ENCODE results near the gene PSMG3. TPM values are rescaled to one million over a fixed set of nuclear protein-coding genes. Genes with fewer than 3 reads are reported as not detected.
"Not testable (repeated sequence)": the region's sequence is repeated elsewhere in the genome, so short reads cannot be mapped to it uniquely, and the experiment has no call there.

PSMG3 gene
- total RNA-seq, 2 donors from 2014 or later, result 21.5 to 22.3 TPM

DNA sequence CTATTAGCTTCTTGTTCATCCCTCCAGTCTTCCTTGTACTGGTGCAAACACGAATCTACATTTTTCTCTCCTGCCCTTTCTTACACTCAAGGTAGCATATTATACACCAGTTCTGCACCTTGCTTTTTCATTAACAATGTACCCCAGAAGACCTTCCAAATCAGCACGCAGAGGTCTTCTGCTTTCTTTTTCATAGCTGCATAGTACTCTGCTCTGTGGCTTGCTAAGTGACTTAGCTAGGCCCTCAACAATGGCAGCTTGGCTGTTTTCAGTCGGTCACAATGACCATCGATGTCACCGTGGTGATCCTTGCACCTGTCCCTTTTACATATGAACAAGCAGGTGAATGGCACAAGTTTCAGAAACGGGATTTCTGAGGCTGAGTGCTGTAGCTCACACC is 44.4 kb downstream of the PSMG3 start:
- Histone ChIP-seq H3K27ac (no peak overlapping the region), H3K4me3 (no peak overlapping the region), H3K4me1 (no peaks in the 10 kb centered on the region), H3K9me3 (no peaks in the 10 kb centered on the region), H3K36me3 (no peaks in the 10 kb centered on the region), H3K27me3 (no peaks in the 10 kb centered on the region)
- no peak for TF ChIP-seq CTCF (IDR thresholded peaks at IDR 0.05)
- DNase-seq (ENCODE audit: low spot score), result no peak

GRCh38 chr7:1523844-1524243 is 46.0 kb downstream of the PSMG3 start:
- Histone ChIP-seq H3K27me3 (no peaks in the 10 kb centered on the region), H3K4me1 (no peaks in the 10 kb centered on the region), H3K4me3 (no peak overlapping the region), H3K9me3 (no peaks in the 10 kb centered on the region), H3K36me3 (no peaks in the 10 kb centered on the region), H3K27ac (no peak overlapping the region)
- TF ChIP-seq CTCF (IDR thresholded peaks at IDR 0.05), result no peak
- DNase-seq (ENCODE audit: low spot score), result no peak

DNA sequence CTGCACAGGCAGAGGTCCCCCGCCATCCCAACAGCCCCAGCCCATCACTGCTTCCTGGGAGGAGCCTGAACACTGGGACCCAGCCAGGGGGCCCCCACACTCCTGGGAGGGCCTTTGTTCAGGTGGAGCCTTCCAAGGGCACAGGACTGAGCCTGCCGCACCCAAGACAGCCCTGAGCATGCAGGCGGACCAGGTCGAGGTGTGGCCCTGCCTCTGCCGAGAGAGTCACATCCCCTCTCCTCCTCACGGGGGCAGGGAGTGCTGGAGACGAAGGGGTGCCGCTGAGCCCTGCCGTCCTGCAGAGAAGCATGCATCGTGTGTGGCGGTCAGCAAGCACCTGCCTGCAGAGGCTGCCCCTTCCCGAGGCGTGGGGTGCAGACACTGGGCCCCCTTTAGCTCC is 46.6 kb downstream of the PSMG3 start:
- no peaks in the 10 kb centered on the region for H3K9me3 ChIP-seq
- no peak for TF ChIP-seq CTCF (IDR thresholded peaks at IDR 0.05)
- no peaks in the 10 kb centered on the region for H3K27me3 ChIP-seq
- no peaks in the 10 kb centered on the region for H3K4me1 ChIP-seq
- no peaks in the 10 kb centered on the region for H3K36me3 ChIP-seq
- DNase-seq (ENCODE audit: low spot score), result no peak
- no peak overlapping the region for H3K4me3 ChIP-seq
- H3K27ac ChIP-seq, result no peak overlapping the region

DNA sequence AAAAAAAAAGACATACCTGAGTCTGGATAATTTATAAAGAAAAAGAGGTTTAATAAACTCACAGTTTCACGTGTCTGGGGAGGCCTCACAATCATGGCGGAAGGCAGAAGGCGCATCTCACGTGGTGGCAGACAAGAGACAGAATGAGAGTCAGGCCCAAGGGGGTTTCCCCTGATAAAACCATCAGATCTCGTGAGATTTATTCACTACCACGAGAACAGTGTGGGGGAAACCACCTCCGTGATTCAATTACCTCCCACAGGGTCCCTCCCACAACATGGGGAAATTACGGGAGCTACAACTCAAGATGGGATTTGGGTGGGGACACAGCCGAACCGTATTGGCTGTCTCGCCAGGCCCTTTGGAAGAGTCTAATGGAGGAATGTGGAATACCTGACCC is 48.4 kb downstream of the PSMG3 start:
- no peak for TF ChIP-seq CTCF (IDR thresholded peaks at IDR 0.05)
- H3K9me3 ChIP-seq, result no peaks in the 10 kb centered on the region
- no peaks in the 10 kb centered on the region for H3K27me3 ChIP-seq
- DNase-seq (ENCODE audit: low spot score), result no peak
- H3K27ac ChIP-seq, result no peak overlapping the region
- H3K4me3 ChIP-seq, result no peak overlapping the region
- H3K4me1 ChIP-seq, result no peaks in the 10 kb centered on the region
- no peaks in the 10 kb centered on the region for H3K36me3 ChIP-seq

- Histone ChIP-seq H3K9me3 (no peaks in the 10 kb centered on the region), H3K4me1 (no peaks in the 10 kb centered on the region), H3K4me3 (no peak overlapping the region), H3K36me3 (no peaks in the 10 kb centered on the region), H3K27ac (peak overlapping the region; percentile 29 to 31), H3K27me3 (no peaks in the 10 kb centered on the region)
- TF ChIP-seq CTCF (IDR thresholded peaks at IDR 0.05), result no peak
- DNase-seq (ENCODE audit: low spot score), result no peak
These were observed 49.1 kb downstream of the PSMG3 start for GRCh38 chr7:1520539-1521234.

GRCh38 chr7:1519322-1519922 is 50.4 kb downstream of the PSMG3 start:
- not testable (repeated sequence) for H3K9me3 ChIP-seq; H3K4me3 ChIP-seq; H3K4me1 ChIP-seq; DNase-seq (ENCODE audit: low spot score); H3K36me3 ChIP-seq; H3K27ac ChIP-seq; H3K27me3 ChIP-seq

Other genes starting within 250 kb of the PSMG3 start
- gene MICALL2, start 110.6 kb downstream of the PSMG3 start, total RNA-seq, result 1 to 10 TPM; 3.6 to 9.4 TPM
- 10 to 100 TPM; 29.0 to 47.0 TPM for gene INTS1, start 65.6 kb downstream of the PSMG3 start, total RNA-seq
- 10 to 100 TPM; 29.6 to 70.9 TPM for gene MAFK, start 39.3 kb downstream of the PSMG3 start, total RNA-seq
- under 1 TPM in 1 of 2 donors, not detected in 1; 0.28 TPM for gene TMEM184A, start 13.8 kb downstream of the PSMG3 start, total RNA-seq
- 10 to 100 TPM in 1 of 2 donors, 1 to 10 TPM in 1; 6.5 to 15.3 TPM for gene ELFN1, start 100.2 kb upstream of the PSMG3 start, total RNA-seq